IPS DF 6.9 (cell line): Measurements from ENCODE around the gene CC2D1B.

Experiments used
- DNase-seq: peaks from one replicate; pipeline ENCODE4 v3.0.0-alpha.2; 2013; ENCODE audit warnings: low read depth, low spot score
- H3K27ac ChIP-seq: one replicate; pipeline ENCODE4 v1.5.1; 2013; ENCODE audit warnings: low read length, control low read depth
- H3K27me3 ChIP-seq: 2 replicates; pipeline ENCODE4 v1.6.1; 2013; ENCODE audit warnings: mild to moderate bottlenecking, low read length; ENCODE audit not compliant: control insufficient read depth, insufficient read depth
- H3K36me3 ChIP-seq: 2 replicates; pipeline ENCODE4 v1.6.1; 2013; ENCODE audit warnings: low read length; ENCODE audit not compliant: control insufficient read depth, insufficient read depth
- H3K4me1 ChIP-seq: 2 replicates; pipeline ENCODE4 v1.6.1; 2013; ENCODE audit warnings: low read length; ENCODE audit not compliant: control insufficient read depth, insufficient read depth
- H3K4me3 ChIP-seq: 2 replicates; pipeline ENCODE4 v1.5.1; 2013; ENCODE audit warnings: mild to moderate bottlenecking, low read length
- H3K9me3 ChIP-seq: 2 replicates; pipeline ENCODE4 v1.6.1; 2013; ENCODE audit warnings: low read length, inconsistent platforms; ENCODE audit not compliant: control insufficient read depth, insufficient read depth
- WGBS: extraction: QIAGEN DNeasy Blood & Tissue Kit; methylation state at CpG from one replicate; pipeline ENCODE4 v1.1.7; 2013; ENCODE audit warnings: mixed read lengths, missing lambda C conversion rate; ENCODE audit not compliant: insufficient read length, insufficient coverage; 5-methylcytosine and 5-hydroxymethylcytosine counted together

CC2D1B gene

DNA sequence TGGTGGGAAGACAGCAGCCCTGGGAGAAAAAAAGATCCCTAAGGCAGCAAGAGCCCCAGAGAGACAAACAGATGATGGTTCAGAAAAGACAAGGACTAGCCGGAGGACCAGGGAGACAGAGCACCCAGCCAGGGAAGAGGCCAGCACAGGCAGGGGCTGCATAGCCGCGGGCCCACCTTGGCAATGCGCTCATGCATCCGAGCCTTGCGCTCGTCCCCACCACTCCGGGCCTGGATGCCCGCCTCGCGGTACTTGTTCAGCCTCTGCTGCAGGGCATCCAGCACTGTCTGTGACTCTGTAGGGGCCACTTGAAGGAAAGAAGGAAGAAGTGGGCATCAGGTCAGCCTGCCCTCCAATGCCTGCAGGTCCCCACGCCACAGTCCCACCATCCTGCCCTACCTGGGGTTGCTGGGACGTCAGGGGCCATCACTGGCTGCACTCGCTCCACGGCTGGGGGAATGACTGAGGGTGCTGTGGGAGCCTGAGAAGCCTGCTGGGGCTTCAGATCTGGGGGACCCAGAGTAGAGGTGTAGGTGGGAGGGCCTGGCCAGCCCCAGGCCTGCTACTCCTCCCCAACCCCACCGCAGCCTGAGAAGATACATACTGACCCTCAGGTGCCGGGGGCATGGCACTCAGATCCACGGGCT, 7.0 kb downstream of the CC2D1B start:
- no CpG with 5 or more reads among the region's 18 CpGs for WGBS
- H3K36me3 ChIP-seq, result peaks cover 61% of the 10 kb centered on the region
- no peak overlapping the region for H3K27ac ChIP-seq
- H3K4me3 ChIP-seq, result no peak overlapping the region
- no peaks in the 10 kb centered on the region for H3K4me1 ChIP-seq
- no peak for DNase-seq
- no peaks in the 10 kb centered on the region for H3K27me3 ChIP-seq
- H3K9me3 ChIP-seq, result no peaks in the 10 kb centered on the region

GRCh38 chr1:52357397-52357796, 8.6 kb downstream of the CC2D1B start:
- Histone ChIP-seq H3K27ac (no peak overlapping the region), H3K9me3 (no peaks in the 10 kb centered on the region), H3K27me3 (no peaks in the 10 kb centered on the region), H3K4me1 (no peaks in the 10 kb centered on the region), H3K4me3 (no peak overlapping the region), H3K36me3 (peaks cover 72% of the 10 kb centered on the region)
- whole genome bisulfite sequencing, result no CpG with 5 or more reads among the region's 9 CpGs
- DNase-seq, result no peak

- Histone ChIP-seq H3K4me3 (no peak overlapping the region), H3K9me3 (no peaks in the 10 kb centered on the region), H3K36me3 (peaks cover 72% of the 10 kb centered on the region), H3K27me3 (no peaks in the 10 kb centered on the region), H3K4me1 (no peaks in the 10 kb centered on the region), H3K27ac (no peak overlapping the region)
- DNase-seq, result no peak
- no CpG with 5 or more reads among the region's 8 CpGs for WGBS
Observed at GRCh38 chr1:52356818-52357355, 9.1 kb downstream of the CC2D1B start.

DNA sequence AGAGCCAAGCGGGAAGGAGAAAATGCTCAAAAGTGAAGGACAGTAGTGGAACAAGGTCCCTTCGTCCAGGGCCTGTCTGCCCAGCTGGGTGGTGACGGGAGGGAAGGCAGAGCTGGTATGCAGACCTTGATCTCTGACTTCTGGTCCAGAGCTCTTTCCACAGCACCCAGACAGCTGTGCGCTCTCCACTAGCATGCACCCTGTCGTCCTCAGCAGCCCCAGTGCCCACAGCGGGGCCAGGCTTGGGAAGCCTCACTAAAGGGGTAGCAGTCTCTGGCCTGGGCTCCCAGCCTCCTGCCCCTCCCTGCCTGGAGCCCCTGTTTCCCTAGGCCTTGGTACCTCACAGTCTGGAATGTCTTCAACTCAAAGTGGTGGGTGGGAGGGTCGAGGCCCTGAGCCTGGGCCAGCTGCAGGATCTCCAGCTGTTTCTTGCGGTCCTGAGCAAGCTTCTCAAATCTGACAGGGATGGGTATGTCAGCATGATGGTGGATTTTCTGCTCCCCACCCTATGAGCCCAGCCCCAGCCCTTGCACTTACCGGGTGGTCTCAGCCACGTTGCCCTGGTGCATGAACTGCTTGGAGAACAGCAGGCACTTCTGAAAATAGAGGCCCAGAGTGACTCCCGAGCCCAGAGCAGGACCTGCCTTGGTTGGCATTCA, 10.0 kb downstream of the CC2D1B start:
- H3K36me3 ChIP-seq, result peaks cover 71% of the 10 kb centered on the region
- H3K4me3 ChIP-seq, result no peak overlapping the region
- H3K27ac ChIP-seq, result no peak overlapping the region
- H3K27me3 ChIP-seq, result no peaks in the 10 kb centered on the region
- no CpG with 5 or more reads among the region's 11 CpGs for WGBS
- H3K9me3 ChIP-seq, result no peaks in the 10 kb centered on the region
- H3K4me1 ChIP-seq, result peaks cover 2% of the 10 kb centered on the region; the same call in 1 of the 2 replicates
- no peak for DNase-seq

DNA sequence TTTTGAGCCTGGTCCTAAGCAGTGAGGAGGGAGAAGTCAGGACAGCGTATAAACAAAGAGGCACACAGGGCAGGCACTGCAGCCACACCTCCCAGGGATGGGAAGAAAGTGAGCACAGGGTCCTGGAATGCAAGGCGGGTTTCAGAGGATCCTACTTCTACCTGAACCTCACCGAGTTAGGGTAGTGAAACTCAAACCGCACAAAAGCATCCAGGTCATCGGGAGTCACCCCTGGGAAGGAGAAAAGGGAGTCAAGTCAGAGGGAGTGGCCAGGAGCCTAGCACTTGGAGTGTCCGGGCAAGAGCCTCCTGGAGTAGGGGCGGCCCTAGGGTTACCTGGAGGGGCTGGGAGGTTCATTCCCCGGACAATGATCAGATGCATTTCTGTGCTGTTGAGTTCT, 10.6 kb downstream of the CC2D1B start:
- peaks cover 2% of the 10 kb centered on the region; the same call in 1 of the 2 replicates for H3K4me1 ChIP-seq
- H3K4me3 ChIP-seq, result no peak overlapping the region
- H3K27me3 ChIP-seq, result no peaks in the 10 kb centered on the region
- H3K36me3 ChIP-seq, result peaks cover 68% of the 10 kb centered on the region
- no CpG with 5 or more reads among the region's 8 CpGs for WGBS
- H3K27ac ChIP-seq, result no peak overlapping the region
- no peak for DNase-seq
- no peaks in the 10 kb centered on the region for H3K9me3 ChIP-seq

DNA sequence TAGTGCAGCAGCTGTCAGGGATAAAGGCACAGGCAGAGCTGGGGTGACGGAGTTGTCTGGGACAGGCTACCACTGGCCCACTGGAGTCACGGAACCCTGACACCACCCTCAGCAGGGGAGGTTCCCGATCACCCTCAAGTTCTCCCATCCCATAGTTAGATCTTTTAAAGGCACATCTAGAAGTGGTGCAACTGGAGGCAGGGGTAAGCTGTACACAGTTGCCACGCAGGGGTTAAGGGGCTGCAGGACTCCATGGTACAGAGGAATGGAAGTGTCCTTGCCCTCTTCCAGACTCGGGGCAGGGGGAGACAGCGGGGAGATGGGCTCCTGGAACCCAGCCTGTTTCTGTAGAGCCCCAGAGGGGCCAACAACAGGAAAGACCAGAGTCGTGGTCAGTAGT, 13.3 kb downstream of the CC2D1B start:
- no peaks in the 10 kb centered on the region for H3K27me3 ChIP-seq
- no peak for DNase-seq
- H3K4me3 ChIP-seq, result no peak overlapping the region
- H3K36me3 ChIP-seq, result peaks cover 44% of the 10 kb centered on the region
- no CpG with 5 or more reads among the region's 7 CpGs for WGBS
- no peaks in the 10 kb centered on the region for H3K9me3 ChIP-seq
- H3K27ac ChIP-seq, result no peak overlapping the region
- peaks cover 2% of the 10 kb centered on the region; the same call in 1 of the 2 replicates for H3K4me1 ChIP-seq

DNA sequence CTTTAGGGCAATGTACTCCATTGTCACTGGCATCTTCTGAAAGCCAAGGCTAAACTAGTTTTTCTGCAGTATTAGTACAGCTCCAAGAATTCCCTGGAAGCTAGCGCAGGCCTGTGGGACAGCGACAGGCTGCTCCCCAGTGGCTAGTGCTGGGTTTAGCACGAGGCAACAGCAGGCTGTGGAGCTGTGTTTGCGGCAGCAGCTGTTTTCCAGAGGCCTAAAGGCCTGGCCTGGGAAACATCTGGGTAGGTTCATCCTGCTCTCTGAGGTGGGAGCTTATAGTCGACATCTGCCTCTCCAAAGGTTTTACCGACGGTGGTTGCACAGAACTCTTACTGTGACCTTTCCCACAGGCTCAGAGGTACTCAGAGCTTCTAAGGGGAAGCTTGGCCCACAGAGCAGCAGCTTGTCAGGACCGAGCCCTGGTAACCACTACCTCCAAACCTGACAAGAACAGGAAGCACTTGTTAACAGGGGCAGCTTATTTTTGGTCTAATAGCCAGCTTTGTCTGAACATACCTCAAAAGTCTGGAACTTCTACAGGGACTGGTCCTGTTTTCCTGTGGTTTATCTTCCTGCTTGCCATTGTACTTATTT, 17.2 kb downstream of the CC2D1B start:
- H3K4me1 ChIP-seq, result peaks cover 2% of the 10 kb centered on the region; the same call in 1 of the 2 replicates
- no CpG with 5 or more reads among the region's 8 CpGs for WGBS
- no peaks in the 10 kb centered on the region for H3K27me3 ChIP-seq
- DNase-seq, result no peak
- H3K36me3 ChIP-seq, result peaks cover 9% of the 10 kb centered on the region
- H3K27ac ChIP-seq, result no peak overlapping the region
- H3K9me3 ChIP-seq, result no peaks in the 10 kb centered on the region
- H3K4me3 ChIP-seq, result no peak overlapping the region

- Histone ChIP-seq H3K4me3 (no peak overlapping the region), H3K27me3 (no peaks in the 10 kb centered on the region), H3K36me3 (no peaks in the 10 kb centered on the region), H3K4me1 (peaks cover 2% of the 10 kb centered on the region; the same call in 1 of the 2 replicates), H3K27ac (no peak overlapping the region), H3K9me3 (no peaks in the 10 kb centered on the region)
- no CpG with 5 or more reads among the region's 4 CpGs for WGBS
- DNase-seq, result no peak
Observed at GRCh38 chr1:52346653-52347052, 19.4 kb downstream of the CC2D1B start.

GRCh38 chr1:52345252-52345651, 20.8 kb downstream of the CC2D1B start:
- no CpG with 5 or more reads among the region's 2 CpGs for WGBS
- no peaks in the 10 kb centered on the region for H3K4me1 ChIP-seq
- H3K27me3 ChIP-seq, result no peaks in the 10 kb centered on the region
- H3K27ac ChIP-seq, result no peak overlapping the region
- no peaks in the 10 kb centered on the region for H3K36me3 ChIP-seq
- no peak for DNase-seq
- no peaks in the 10 kb centered on the region for H3K9me3 ChIP-seq
- H3K4me3 ChIP-seq, result no peak overlapping the region

- Histone ChIP-seq H3K4me3 (no peak overlapping the region), H3K4me1 (no peaks in the 10 kb centered on the region), H3K36me3 (no peaks in the 10 kb centered on the region), H3K27me3 (no peaks in the 10 kb centered on the region), H3K27ac (no peak overlapping the region), H3K9me3 (no peaks in the 10 kb centered on the region)
- DNase-seq, result no peak
- WGBS, result no CpG with 5 or more reads among the region's 3 CpGs
Observed at GRCh38 chr1:52343979-52344378, 22.0 kb downstream of the CC2D1B start.
